GM21423 (cell line): ENCODE data around the gene CD99.
"Not testable (repeated sequence)": the region's sequence is repeated elsewhere in the genome, so short reads cannot be mapped to it uniquely, and the experiment has no call there.

Experiments
- ATAC-seq: cut with Tn5 transposase; IDR thresholded peaks from one replicate; pipeline ENCODE4 v1.9.1; 2021; ENCODE audit warnings: mild to moderate bottlenecking, moderate library complexity; ENCODE audit not compliant: unreplicated experiment

Gene CD99

GRCh38 chrX:2675657-2676200, 15.4 kb upstream of the CD99 start:
- not testable (repeated sequence) for ATAC-seq

- no peak for ATAC-seq
Observed at GRCh38 chrX:2676794-2677675, 14.1 kb upstream of the CD99 start.

GRCh38 chrX:2677764-2678163, 13.3 kb upstream of the CD99 start:
- no peak for ATAC-seq

- ATAC-seq: no peak
Observed at GRCh38 chrX:2678583-2678982, 12.5 kb upstream of the CD99 start.

GRCh38 chrX:2679534-2680485, 11.3 kb upstream of the CD99 start:
- ATAC-seq: no peak

GRCh38 chrX:2680486-2681348, 10.4 kb upstream of the CD99 start:
- no peak for ATAC-seq

GRCh38 chrX:2682565-2683177, 8.4 kb upstream of the CD99 start:
- no peak for ATAC-seq

GRCh38 chrX:2684256-2684655, 6.8 kb upstream of the CD99 start:
- ATAC-seq: no peak

- ATAC-seq: no peak
Observed at GRCh38 chrX:2685886-2686285, 5.2 kb upstream of the CD99 start.

- no peak for ATAC-seq
Observed at GRCh38 chrX:2689773-2690666, 1.1 kb upstream of the CD99 start.

- ATAC-seq: peak; percentile 3
Observed at GRCh38 chrX:2691543-2692220, 587 bp downstream of the CD99 start.

- ATAC-seq: no peak
Observed at GRCh38 chrX:2692221-2693112, 1.4 kb downstream of the CD99 start.

- ATAC-seq: no peak
Observed at GRCh38 chrX:2693113-2694002, 2.3 kb downstream of the CD99 start.

- no peak for ATAC-seq
Observed at GRCh38 chrX:2694914-2695267, 3.8 kb downstream of the CD99 start.

GRCh38 chrX:2696698-2697215, 5.7 kb downstream of the CD99 start:
- peak; percentile 85 for ATAC-seq

GRCh38 chrX:2697306-2697705, 6.2 kb downstream of the CD99 start:
- no peak for ATAC-seq
